Hepatocyte (in vitro differentiated cells): ENCODE data around the gene JAG2. TPM values are rescaled to one million over a fixed set of nuclear protein-coding genes. Genes with fewer than 3 reads are reported as not detected.
A peak's percentile ranks its signal among the peaks of the same experiment; 100 is the strongest.

Source experiments
- DNase-seq: peaks from one replicate; pipeline ENCODE4 v3.0.0-alpha.2; 2016; ENCODE audit warnings: low spot score
- H2AFZ ChIP-seq: fragments of 200-600 bp; sonication (generic); 2 replicates; pipeline ENCODE4 v1.6.0; 2016; ENCODE audit warnings: antibody characterized with exemption, mild to moderate bottlenecking
- H3K27ac ChIP-seq: fragments of 200-600 bp; sonication (generic); 2 replicates; pipeline ENCODE4 v1.5.1; 2016; ENCODE audit warnings: mild to moderate bottlenecking
- H3K27me3 ChIP-seq: fragments of 200-600 bp; sonication (generic); 2 replicates; pipeline ENCODE4 v1.6.1; 2016
- H3K36me3 ChIP-seq: fragments of 200-600 bp; sonication (generic); replicated peaks from 2 replicates; pipeline ENCODE4 v1.5.1; 2016; ENCODE audit warnings: low read depth; ENCODE audit not compliant: insufficient read depth
- H3K4me1 ChIP-seq: fragments of 200-600 bp; sonication (generic); 2 replicates; pipeline ENCODE4 v1.5.1; 2016; ENCODE audit warnings: mild to moderate bottlenecking, moderate library complexity; ENCODE audit not compliant: insufficient read depth
- H3K4me2 ChIP-seq: fragments of 200-600 bp; sonication (generic); 2 replicates; pipeline ENCODE4 v1.6.0; 2016
- H3K4me3 ChIP-seq: fragments of 200-600 bp; sonication (generic); 2 replicates; pipeline ENCODE4 v1.5.1; 2016; ENCODE audit warnings: mild to moderate bottlenecking
- H3K79me2 ChIP-seq: fragments of 200-600 bp; sonication (generic); 2 replicates; pipeline ENCODE4 v1.6.0; 2017; ENCODE audit warnings: mild to moderate bottlenecking
- H3K9me2 ChIP-seq: fragments of 200-600 bp; sonication (generic); replicated peaks from 2 replicates; pipeline ENCODE4 v1.6.0; 2017; ENCODE audit warnings: mild to moderate bottlenecking; ENCODE audit not compliant: insufficient read depth
- H3K9me3 ChIP-seq: fragments of 200-600 bp; sonication (generic); 2 replicates; pipeline ENCODE4 v1.5.1; 2016; ENCODE audit warnings: low read depth, mild to moderate bottlenecking
- H4K20me1 ChIP-seq: fragments of 200-600 bp; sonication (generic); 2 replicates; pipeline ENCODE4 v1.6.0; 2016; ENCODE audit warnings: mild to moderate bottlenecking; ENCODE audit not compliant: insufficient read depth, poor library complexity, severe bottlenecking
- EZH2 ChIP-seq: fragments of 200-600 bp; sonication (generic); IDR thresholded peaks from 2 replicates; pipeline ENCODE4 v1.6.1; 2016; ENCODE audit warnings: antibody characterized with exemption, mild to moderate bottlenecking, borderline replicate concordance
- EZH2phosphoT487 ChIP-seq: fragments of 200-600 bp; sonication (generic); IDR thresholded peaks from one replicate; pipeline ENCODE4 v1.6.1; 2018; ENCODE audit warnings: antibody characterized with exemption, mild to moderate bottlenecking, low read depth, moderate library complexity; ENCODE audit not compliant: unreplicated experiment, severe bottlenecking
- WGBS: methylation state at CpG from one replicate; pipeline ENCODE4 v1.1.6; 2016; ENCODE audit warnings: low lambda C conversion rate; ENCODE audit errors: missing lambda C conversion rate; 5-methylcytosine and 5-hydroxymethylcytosine counted together
- polyA plus RNA-seq: library from polyadenylated mRNA; unstranded; fragments of >200 nt; fragmentation: Nextera tagmentation; extraction: Ambion mirVana; gene quantifications from 2 replicates; pipeline ENCODE4 v1.2.1, GENCODE V29; 2016
- total RNA-seq: library from RNA; depleted of rRNA; stranded (reverse); fragments of >200 nt; gene quantifications from 2 replicates; pipeline ENCODE4 v1.2.3, GENCODE V29; 2014
- TF ChIP-seq, protein P1 (sequence below): fragments of 200-600 bp; sonication (generic); IDR thresholded peaks from 2 replicates; pipeline ENCODE4 v1.5.1; 2016; ENCODE audit warnings: antibody characterized with exemption, mild to moderate bottlenecking; ENCODE audit not compliant: poor library complexity

The JAG2 gene
- total and polyA plus RNA-seq, 2 experiments from 2014 or later, result 4.1 to 6.1 TPM

- Histone ChIP-seq H4K20me1 (no peaks in the 10 kb centered on the region), H3K4me1 (peaks cover 4% of the 10 kb centered on the region), H3K9me3 (no peaks in the 10 kb centered on the region), H3K9me2 (no peaks in the 10 kb centered on the region), H3K36me3 (no peaks in the 10 kb centered on the region), H3K4me2 (no peak overlapping the region), H3K27me3 (no peaks in the 10 kb centered on the region), H2AFZ (no peak overlapping the region), H3K27ac (no peak overlapping the region), H3K4me3 (no peak overlapping the region), H3K79me2 (no peaks in the 10 kb centered on the region)
- no peak for TF ChIP-seq EZH2
- TF ChIP-seq, protein P1, sequence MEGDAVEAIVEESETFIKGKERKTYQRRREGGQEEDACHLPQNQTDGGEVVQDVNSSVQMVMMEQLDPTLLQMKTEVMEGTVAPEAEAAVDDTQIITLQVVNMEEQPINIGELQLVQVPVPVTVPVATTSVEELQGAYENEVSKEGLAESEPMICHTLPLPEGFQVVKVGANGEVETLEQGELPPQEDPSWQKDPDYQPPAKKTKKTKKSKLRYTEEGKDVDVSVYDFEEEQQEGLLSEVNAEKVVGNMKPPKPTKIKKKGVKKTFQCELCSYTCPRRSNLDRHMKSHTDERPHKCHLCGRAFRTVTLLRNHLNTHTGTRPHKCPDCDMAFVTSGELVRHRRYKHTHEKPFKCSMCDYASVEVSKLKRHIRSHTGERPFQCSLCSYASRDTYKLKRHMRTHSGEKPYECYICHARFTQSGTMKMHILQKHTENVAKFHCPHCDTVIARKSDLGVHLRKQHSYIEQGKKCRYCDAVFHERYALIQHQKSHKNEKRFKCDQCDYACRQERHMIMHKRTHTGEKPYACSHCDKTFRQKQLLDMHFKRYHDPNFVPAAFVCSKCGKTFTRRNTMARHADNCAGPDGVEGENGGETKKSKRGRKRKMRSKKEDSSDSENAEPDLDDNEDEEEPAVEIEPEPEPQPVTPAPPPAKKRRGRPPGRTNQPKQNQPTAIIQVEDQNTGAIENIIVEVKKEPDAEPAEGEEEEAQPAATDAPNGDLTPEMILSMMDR, result no peak
- no peak for TF ChIP-seq EZH2phosphoT487
- no peak for DNase-seq
- 89% methylated on average over 5 of the region's 6 CpGs for WGBS
Observed at GRCh38 chr14:105203701-105204100, 35.1 kb upstream of the JAG2 start.

DNA sequence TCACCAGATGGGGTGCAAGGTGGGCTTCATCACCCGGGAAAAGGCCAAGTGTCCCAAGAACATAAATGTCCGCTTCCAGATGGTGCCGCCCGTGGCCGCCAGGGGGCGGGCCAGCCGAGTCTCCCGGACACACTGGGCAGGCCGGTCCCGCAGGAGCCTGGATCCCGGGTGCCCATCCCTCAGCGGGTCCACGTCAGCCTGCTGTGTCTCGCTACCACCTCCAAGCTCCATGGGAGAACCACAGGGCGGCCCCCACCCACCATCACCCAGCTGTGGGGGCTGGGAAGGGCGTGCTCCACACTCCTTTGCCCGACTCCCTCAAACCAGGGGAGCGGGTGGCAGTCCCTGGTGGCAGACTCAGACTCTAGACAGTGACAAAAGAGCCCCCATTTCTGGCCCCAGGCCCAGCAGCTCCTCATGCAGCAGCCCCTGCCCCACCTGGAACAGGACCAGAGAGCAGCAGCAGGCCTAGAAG, 34.5 kb upstream of the JAG2 start:
- H3K9me3 ChIP-seq, result no peaks in the 10 kb centered on the region
- H3K4me2 ChIP-seq, result peak overlapping the region; percentile 65
- no peak overlapping the region for H2AFZ ChIP-seq
- H3K4me1 ChIP-seq, result peaks cover 4% of the 10 kb centered on the region
- no peaks in the 10 kb centered on the region for H3K79me2 ChIP-seq
- H3K4me3 ChIP-seq, result no peak overlapping the region
- H3K27ac ChIP-seq, result no peak overlapping the region
- 10% methylated on average over 16 of the region's 18 CpGs for WGBS
- H3K27me3 ChIP-seq, result peaks cover 4% of the 10 kb centered on the region
- H4K20me1 ChIP-seq, result no peaks in the 10 kb centered on the region
- no peaks in the 10 kb centered on the region for H3K36me3 ChIP-seq
- DNase-seq, result peak; percentile 85
- no peaks in the 10 kb centered on the region for H3K9me2 ChIP-seq
- no peak for TF ChIP-seq EZH2phosphoT487
- TF ChIP-seq, protein P1, result peak; percentile 96

GRCh38 chr14:105201925-105202513, 33.4 kb upstream of the JAG2 start:
- Histone ChIP-seq H3K27me3 (peaks cover 14% of the 10 kb centered on the region), H4K20me1 (no peaks in the 10 kb centered on the region), H3K9me3 (no peaks in the 10 kb centered on the region), H3K4me1 (peaks cover 10% of the 10 kb centered on the region), H3K79me2 (no peaks in the 10 kb centered on the region), H3K27ac (no peak overlapping the region), H3K4me2 (no peak overlapping the region), H3K4me3 (no peak overlapping the region), H2AFZ (no peak overlapping the region), H3K36me3 (no peaks in the 10 kb centered on the region), H3K9me2 (no peaks in the 10 kb centered on the region)
- DNase-seq, result no peak
- TF ChIP-seq EZH2phosphoT487 (no peak), EZH2 (no peak)
- TF ChIP-seq, protein P1, result no peak
- WGBS, result 80% methylated on average over 20 of the region's 20 CpGs
